ENCODE data around the gene ZNF638.

ZNF638 gene

DNA sequence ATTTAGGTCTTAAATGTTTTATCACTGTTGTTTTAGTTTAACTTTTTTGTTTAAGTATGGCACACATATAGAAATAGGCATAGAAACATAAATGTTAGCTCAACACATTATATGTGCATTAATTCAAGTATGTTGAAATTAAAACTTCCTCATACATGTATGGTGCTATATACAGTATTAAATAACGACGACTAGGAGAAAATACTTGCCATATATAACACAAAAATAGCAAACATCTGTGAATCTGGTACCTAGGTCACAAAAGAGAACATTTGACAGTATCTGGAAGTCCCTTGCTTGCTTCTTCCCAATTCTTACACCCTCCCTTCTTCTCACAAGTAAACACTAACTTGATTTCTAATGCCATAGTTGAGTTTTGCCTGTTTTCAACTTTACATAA, 38.4 kb downstream of the ZNF638 start:
- no peak overlapping the region for H3K14ac ChIP-seq (ENCODE audit: low read length)
- H4K8ac ChIP-seq (ENCODE audit: low read depth, low read length) = no peak overlapping the region
- H3K23ac ChIP-seq (ENCODE audit: low read length) = no peak overlapping the region
- no peaks in the 10 kb centered on the region for H3K9me3 ChIP-seq (ENCODE audit: insufficient read depth, low read depth, low read length)
- H4K12ac ChIP-seq (ENCODE audit: low read depth, low read length) = no peak overlapping the region
- no peaks in the 10 kb centered on the region for H3K4me1 ChIP-seq (ENCODE audit: control insufficient read depth in 1 of 2, insufficient read depth in 2 of 2, low read length in 2 of 2)
- no peak overlapping the region for H3K18ac ChIP-seq (ENCODE audit: low read length)
- H2BK5ac ChIP-seq (ENCODE audit: low read depth, low read length, poor library complexity) = no peak overlapping the region
- no peaks in the 10 kb centered on the region for H3K79me1 ChIP-seq (ENCODE audit: low read length)
- H2BK12ac ChIP-seq (ENCODE audit: low read length) = no peak overlapping the region
- no peak overlapping the region for H2AFZ ChIP-seq (ENCODE audit: insufficient read depth, low read length, poor library complexity)
- no peaks in the 10 kb centered on the region for H3K27me3 ChIP-seq (ENCODE audit: insufficient read depth, low read length)
- H2AK5ac ChIP-seq (ENCODE audit: low read length) = no peak overlapping the region
- DNase-seq = no peak
- no peaks in the 10 kb centered on the region for H3K79me2 ChIP-seq (ENCODE audit: control insufficient read depth, insufficient read depth, low read length, poor library complexity)
- H3K4me2 ChIP-seq (ENCODE audit: low read length) = no peak overlapping the region
- H3K9ac ChIP-seq (ENCODE audit: low read length) = no peak overlapping the region
- WGBS (ENCODE audit: extremely low coverage, insufficient coverage, insufficient read length) = no CpG with 5 or more reads among the region's 2 CpGs
- no peak overlapping the region for H3K4ac ChIP-seq (ENCODE audit: low read depth, low read length)
- no peak overlapping the region for H3K4me3 ChIP-seq (ENCODE audit: low read depth, low read length)
- peaks cover 22 to 33% of the 10 kb centered on the region in 2 experiments for H3K36me3 ChIP-seq (ENCODE audit: control insufficient read depth in 1 of 2, insufficient read depth in 2 of 2, low read length in 2 of 2)
- no peak overlapping the region for H4K91ac ChIP-seq (ENCODE audit: low read depth, low read length)
- no peak overlapping the region for H2BK120ac ChIP-seq (ENCODE audit: insufficient read depth, low read length, poor library complexity)
- no peak overlapping the region for H3K27ac ChIP-seq (ENCODE audit: low read depth, low read length)

DNA sequence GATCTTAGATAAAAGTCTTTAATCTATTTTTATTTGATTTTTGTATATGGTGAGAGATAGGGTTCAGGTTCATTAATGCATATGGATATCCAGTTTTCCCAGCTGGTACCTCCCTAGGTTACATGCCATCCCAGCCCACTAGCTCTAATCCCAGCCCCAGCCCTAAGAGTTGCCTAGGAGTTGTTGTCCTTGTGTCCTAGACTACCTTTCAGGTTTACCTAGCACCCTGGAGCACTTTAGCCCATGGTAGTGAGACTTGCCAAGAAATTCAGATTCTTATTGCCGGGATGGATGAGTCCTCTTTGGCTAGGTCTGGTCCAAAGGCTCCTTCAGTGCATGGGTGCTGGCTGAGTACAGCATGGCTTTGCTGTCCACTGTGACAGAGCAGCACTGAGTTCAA, 40.5 kb downstream of the ZNF638 start:
- no peak overlapping the region for H3K14ac ChIP-seq (ENCODE audit: low read length)
- H3K18ac ChIP-seq (ENCODE audit: low read length) = no peak overlapping the region
- H3K36me3 ChIP-seq (ENCODE audit: control insufficient read depth in 1 of 2, insufficient read depth in 2 of 2, low read length in 2 of 2) = peaks cover 17 to 31% of the 10 kb centered on the region in 2 experiments
- H3K27me3 ChIP-seq (ENCODE audit: insufficient read depth, low read length) = no peaks in the 10 kb centered on the region
- no peak overlapping the region for H4K8ac ChIP-seq (ENCODE audit: low read depth, low read length)
- no peak overlapping the region for H3K27ac ChIP-seq (ENCODE audit: low read depth, low read length)
- H3K4ac ChIP-seq (ENCODE audit: low read depth, low read length) = no peak overlapping the region
- no peak for DNase-seq
- H3K79me2 ChIP-seq (ENCODE audit: control insufficient read depth, insufficient read depth, low read length, poor library complexity) = no peaks in the 10 kb centered on the region
- H3K79me1 ChIP-seq (ENCODE audit: low read length) = no peaks in the 10 kb centered on the region
- no peak overlapping the region for H3K4me3 ChIP-seq (ENCODE audit: low read depth, low read length)
- no peak overlapping the region for H2AK5ac ChIP-seq (ENCODE audit: low read length)
- H2BK12ac ChIP-seq (ENCODE audit: low read length) = no peak overlapping the region
- no peaks in the 10 kb centered on the region for H3K9me3 ChIP-seq (ENCODE audit: insufficient read depth, low read depth, low read length)
- no CpG with 5 or more reads among the region's 1 CpG for WGBS (ENCODE audit: extremely low coverage, insufficient coverage, insufficient read length)
- no peak overlapping the region for H3K4me2 ChIP-seq (ENCODE audit: low read length)
- H2BK120ac ChIP-seq (ENCODE audit: insufficient read depth, low read length, poor library complexity) = no peak overlapping the region
- no peak overlapping the region for H3K23ac ChIP-seq (ENCODE audit: low read length)
- no peak overlapping the region for H4K12ac ChIP-seq (ENCODE audit: low read depth, low read length)
- H3K4me1 ChIP-seq (ENCODE audit: control insufficient read depth in 1 of 2, insufficient read depth in 2 of 2, low read length in 2 of 2) = no peaks in the 10 kb centered on the region
- no peak overlapping the region for H3K9ac ChIP-seq (ENCODE audit: low read length)
- H4K91ac ChIP-seq (ENCODE audit: low read depth, low read length) = no peak overlapping the region
- no peak overlapping the region for H2AFZ ChIP-seq (ENCODE audit: insufficient read depth, low read length, poor library complexity)
- no peak overlapping the region for H2BK5ac ChIP-seq (ENCODE audit: low read depth, low read length, poor library complexity)

DNA sequence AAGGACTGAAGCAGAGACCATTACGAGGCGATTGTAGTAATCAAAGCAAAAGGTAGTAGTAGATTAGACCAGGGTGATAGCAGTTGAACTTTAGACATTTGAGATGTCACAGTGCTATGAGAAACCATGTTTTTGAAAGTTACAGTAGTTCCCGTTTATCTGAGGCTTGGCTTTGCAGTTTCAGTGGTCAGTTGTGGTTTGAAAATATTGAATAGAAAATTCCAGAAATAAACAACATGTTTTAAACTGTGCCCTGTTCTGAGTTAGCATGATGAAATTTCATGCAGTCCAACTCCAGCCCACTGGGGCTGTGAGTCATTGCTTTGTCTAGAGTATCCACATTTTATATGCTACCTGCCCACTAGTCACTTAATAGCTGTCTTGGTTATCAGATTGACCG, 47.5 kb downstream of the ZNF638 start:
- Histone ChIP-seq H3K23ac (ENCODE audit: low read length) (no peak overlapping the region), H3K4me3 (ENCODE audit: low read depth, low read length) (no peak overlapping the region), H4K91ac (ENCODE audit: low read depth, low read length) (no peak overlapping the region), H2AFZ (ENCODE audit: insufficient read depth, low read length, poor library complexity) (no peak overlapping the region), H3K4me1 (ENCODE audit: control insufficient read depth in 1 of 2, insufficient read depth in 2 of 2, low read length in 2 of 2) (no peaks in the 10 kb centered on the region), H3K79me1 (ENCODE audit: low read length) (no peaks in the 10 kb centered on the region), H3K4ac (ENCODE audit: low read depth, low read length) (no peak overlapping the region), H4K12ac (ENCODE audit: low read depth, low read length) (no peak overlapping the region), H2BK12ac (ENCODE audit: low read length) (no peak overlapping the region), H3K9me3 (ENCODE audit: insufficient read depth, low read depth, low read length) (no peaks in the 10 kb centered on the region), H2AK5ac (ENCODE audit: low read length) (no peak overlapping the region), H3K27ac (ENCODE audit: low read depth, low read length) (peak overlapping the region; percentile 7), H3K79me2 (ENCODE audit: control insufficient read depth, insufficient read depth, low read length, poor library complexity) (no peaks in the 10 kb centered on the region), H3K18ac (ENCODE audit: low read length) (no peak overlapping the region), H3K9ac (ENCODE audit: low read length) (no peak overlapping the region), H3K36me3 (ENCODE audit: control insufficient read depth in 1 of 2, insufficient read depth in 2 of 2, low read length in 2 of 2) (peaks cover 9 to 12% of the 10 kb centered on the region in 2 experiments), H2BK5ac (ENCODE audit: low read depth, low read length, poor library complexity) (no peak overlapping the region), H2BK120ac (ENCODE audit: insufficient read depth, low read length, poor library complexity) (no peak overlapping the region), H3K4me2 (ENCODE audit: low read length) (no peak overlapping the region), H3K27me3 (ENCODE audit: insufficient read depth, low read length) (no peaks in the 10 kb centered on the region), H3K14ac (ENCODE audit: low read length) (no peak overlapping the region), H4K8ac (ENCODE audit: low read depth, low read length) (no peak overlapping the region)
- no CpG with 5 or more reads among the region's 4 CpGs for WGBS (ENCODE audit: extremely low coverage, insufficient coverage, insufficient read length)
- DNase-seq = peak; percentile 61 to 84

DNA sequence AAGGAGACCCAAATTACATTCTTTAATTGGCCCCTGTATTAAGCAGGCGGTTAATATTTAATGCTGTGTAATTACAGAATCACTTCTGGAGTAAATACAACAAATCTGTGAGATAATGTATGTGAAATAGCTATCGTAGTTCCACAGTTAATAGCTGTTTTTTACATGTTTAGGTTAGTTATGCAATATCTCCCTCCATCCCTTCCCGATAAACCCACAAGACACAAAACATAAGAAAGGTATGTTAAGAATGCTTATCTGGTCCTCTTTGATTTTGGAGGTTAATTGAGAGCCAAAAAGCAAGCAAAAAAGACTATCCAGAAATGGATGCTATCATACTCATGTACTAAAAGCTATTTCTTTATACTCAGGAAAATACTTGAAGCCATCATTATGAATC, 49.1 kb downstream of the ZNF638 start:
- H3K79me2 ChIP-seq (ENCODE audit: control insufficient read depth, insufficient read depth, low read length, poor library complexity) = no peaks in the 10 kb centered on the region
- H4K12ac ChIP-seq (ENCODE audit: low read depth, low read length) = no peak overlapping the region
- no peak overlapping the region for H2AFZ ChIP-seq (ENCODE audit: insufficient read depth, low read length, poor library complexity)
- no peak overlapping the region for H2AK5ac ChIP-seq (ENCODE audit: low read length)
- H3K23ac ChIP-seq (ENCODE audit: low read length) = no peak overlapping the region
- H3K9ac ChIP-seq (ENCODE audit: low read length) = no peak overlapping the region
- no peaks in the 10 kb centered on the region for H3K4me1 ChIP-seq (ENCODE audit: control insufficient read depth in 1 of 2, insufficient read depth in 2 of 2, low read length in 2 of 2)
- H3K9me3 ChIP-seq (ENCODE audit: insufficient read depth, low read depth, low read length) = no peaks in the 10 kb centered on the region
- H4K91ac ChIP-seq (ENCODE audit: low read depth, low read length) = no peak overlapping the region
- H2BK120ac ChIP-seq (ENCODE audit: insufficient read depth, low read length, poor library complexity) = no peak overlapping the region
- no peak overlapping the region for H3K4ac ChIP-seq (ENCODE audit: low read depth, low read length)
- no peak overlapping the region for H3K18ac ChIP-seq (ENCODE audit: low read length)
- WGBS (ENCODE audit: extremely low coverage, insufficient coverage, insufficient read length) = no CpG with 5 or more reads among the region's 3 CpGs
- no peaks in the 10 kb centered on the region for H3K27me3 ChIP-seq (ENCODE audit: insufficient read depth, low read length)
- H4K8ac ChIP-seq (ENCODE audit: low read depth, low read length) = no peak overlapping the region
- H3K27ac ChIP-seq (ENCODE audit: low read depth, low read length) = no peak overlapping the region
- H3K14ac ChIP-seq (ENCODE audit: low read length) = no peak overlapping the region
- peaks cover 5% of the 10 kb centered on the region in 2 experiments for H3K36me3 ChIP-seq (ENCODE audit: control insufficient read depth in 1 of 2, insufficient read depth in 2 of 2, low read length in 2 of 2)
- no peak overlapping the region for H3K4me2 ChIP-seq (ENCODE audit: low read length)
- H3K79me1 ChIP-seq (ENCODE audit: low read length) = no peaks in the 10 kb centered on the region
- H2BK12ac ChIP-seq (ENCODE audit: low read length) = no peak overlapping the region
- H3K4me3 ChIP-seq (ENCODE audit: low read depth, low read length) = no peak overlapping the region
- peak in 1 of 2 donors; percentile 8 for DNase-seq
- H2BK5ac ChIP-seq (ENCODE audit: low read depth, low read length, poor library complexity) = no peak overlapping the region
